ENCODE results near the gene SLC44A4. TPM values are rescaled to one million over a fixed set of nuclear protein-coding genes. Genes with fewer than 3 reads are reported as not detected.

The SLC44A4 gene
- polyA plus RNA-seq, 4 donors, result 44.2 to 55.2 (median 44.7) TPM

DNA sequence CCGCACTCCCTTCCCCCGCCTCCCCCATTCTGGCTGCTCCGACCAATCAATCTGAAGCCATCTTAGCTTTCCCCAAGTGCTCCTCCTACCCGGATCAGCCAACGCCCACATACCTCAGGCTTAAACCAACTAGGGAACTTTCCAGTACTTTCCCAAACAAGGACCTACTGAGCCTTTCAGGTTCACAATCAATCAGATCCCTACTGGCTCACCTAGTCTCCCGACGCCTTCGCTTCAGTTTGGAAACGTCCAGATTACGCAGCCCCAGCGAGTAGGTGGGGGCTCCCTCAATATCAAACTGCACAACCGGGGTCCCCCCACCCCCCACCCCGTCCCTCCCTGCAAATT lies 64.1 kb downstream of the SLC44A4 start:
- peak; percentile 86 to 96 (median 94) for DNase-seq (ENCODE audit: low read depth in 4 of 4, low spot score in 3 of 4)

DNA sequence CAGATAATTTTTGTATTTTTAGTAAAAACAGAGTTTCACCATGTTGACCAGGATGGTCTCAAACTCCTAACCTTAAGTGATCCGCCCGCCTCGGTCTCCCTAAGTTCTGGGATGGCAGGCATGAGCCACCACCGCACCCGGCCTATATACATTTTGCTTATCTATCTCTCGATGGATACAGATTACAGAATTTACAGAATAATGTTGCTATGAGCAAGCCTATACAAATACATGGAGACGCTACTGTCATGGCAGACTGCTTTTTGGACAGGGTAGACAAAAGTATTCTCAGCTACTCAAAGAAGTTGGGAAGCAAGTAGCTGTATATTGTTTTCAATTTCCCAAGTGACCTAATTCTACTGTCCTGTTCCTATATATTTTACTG lies 65.3 kb downstream of the SLC44A4 start:
- no peak for DNase-seq (ENCODE audit: low read depth in 4 of 4, low spot score in 3 of 4)

Other genes starting within 250 kb of the SLC44A4 start
- 100 to 1,000 TPM; 236 to 267 (median 247) TPM for gene BAG6, start 226.3 kb downstream of the SLC44A4 start, polyA plus RNA-seq (ENCODE audit: insufficient read length in 4 of 4)
- gene APOM, start 223.1 kb downstream of the SLC44A4 start, polyA plus RNA-seq (ENCODE audit: insufficient read length in 4 of 4), result 100 to 1,000 TPM in 3 of 4 donors, 10 to 100 TPM in 1; 91.2 to 139 (median 117) TPM
- 10 to 100 TPM; 20.0 to 22.5 (median 20.7) TPM for gene C6orf47, start 218.2 kb downstream of the SLC44A4 start, polyA plus RNA-seq (ENCODE audit: insufficient read length in 4 of 4)
- 10 to 100 TPM; 25.6 to 28.8 (median 26.0) TPM for gene GPANK1, start 214.0 kb downstream of the SLC44A4 start, polyA plus RNA-seq (ENCODE audit: insufficient read length in 4 of 4)
- 100 to 1,000 TPM; 237 to 255 (median 246) TPM for gene CSNK2B, start 212.9 kb downstream of the SLC44A4 start, polyA plus RNA-seq (ENCODE audit: insufficient read length in 4 of 4)
- 10 to 100 TPM; 14.0 to 21.3 (median 15.2) TPM for gene LY6G5B, start 209.0 kb downstream of the SLC44A4 start, polyA plus RNA-seq (ENCODE audit: insufficient read length in 4 of 4)
- 1 to 10 TPM; 2.4 to 3.3 (median 2.7) TPM for gene LY6G5C, start 197.9 kb downstream of the SLC44A4 start, polyA plus RNA-seq (ENCODE audit: insufficient read length in 4 of 4)
- 10 to 100 TPM; 52.5 to 62.6 (median 52.9) TPM for gene ABHD16A, start 175.7 kb downstream of the SLC44A4 start, polyA plus RNA-seq (ENCODE audit: insufficient read length in 4 of 4)
- 1 to 10 TPM in 1 of 4 donors, under 1 TPM in 3; 0.33 to 1.0 (median 0.80) TPM for gene LY6G6F, start 172.1 kb downstream of the SLC44A4 start, polyA plus RNA-seq (ENCODE audit: insufficient read length in 4 of 4)
- under 1 TPM in 1 of 4 donors, not detected in 3; 0.82 TPM for gene LY6G6D, start 163.6 kb downstream of the SLC44A4 start, polyA plus RNA-seq (ENCODE audit: insufficient read length in 4 of 4)
- gene LY6G6C, start 157.3 kb downstream of the SLC44A4 start, polyA plus RNA-seq (ENCODE audit: insufficient read length in 4 of 4), result under 1 TPM in 3 of 4 donors, not detected in 1; 0.28 to 0.43 (median 0.40) TPM
- gene MPIG6B, start 155.6 kb downstream of the SLC44A4 start, polyA plus RNA-seq (ENCODE audit: insufficient read length in 4 of 4), result 1 to 10 TPM in 3 of 4 donors, under 1 TPM in 1; 0.96 to 3.8 (median 1.2) TPM
- gene DDAH2, start 149.7 kb downstream of the SLC44A4 start, polyA plus RNA-seq (ENCODE audit: insufficient read length in 4 of 4), result 100 to 1,000 TPM; 148 to 230 (median 168) TPM
- 100 to 1,000 TPM; 290 to 327 (median 297) TPM for gene CLIC1, start 142.5 kb downstream of the SLC44A4 start, polyA plus RNA-seq (ENCODE audit: insufficient read length in 4 of 4)
- gene MSH5, start 139.0 kb downstream of the SLC44A4 start, polyA plus RNA-seq (ENCODE audit: insufficient read length in 4 of 4), result 10 to 100 TPM; 18.3 to 25.7 (median 20.5) TPM
- 1 to 10 TPM; 2.7 to 9.2 (median 5.6) TPM for gene SAPCD1, start 116.3 kb downstream of the SLC44A4 start, polyA plus RNA-seq (ENCODE audit: insufficient read length in 4 of 4)
- gene VWA7, start 101.7 kb downstream of the SLC44A4 start, polyA plus RNA-seq (ENCODE audit: insufficient read length in 4 of 4), result 10 to 100 TPM in 1 of 4 donors, 1 to 10 TPM in 3; 7.1 to 10.4 (median 8.7) TPM
- 10 to 100 TPM; 56.8 to 59.8 (median 59.0) TPM for gene VARS1, start 83.2 kb downstream of the SLC44A4 start, polyA plus RNA-seq (ENCODE audit: insufficient read length in 4 of 4)
- gene LSM2, start 72.0 kb downstream of the SLC44A4 start, polyA plus RNA-seq (ENCODE audit: insufficient read length in 4 of 4), result 10 to 100 TPM; 82.9 to 92.5 (median 84.0) TPM
- gene HSPA1L, start 63.7 kb downstream of the SLC44A4 start, polyA plus RNA-seq (ENCODE audit: insufficient read length in 4 of 4), result 1 to 10 TPM; 3.8 to 4.8 (median 4.0) TPM
- 100 to 1,000 TPM in 2 of 4 donors, 10 to 100 TPM in 2; 93.4 to 143 (median 105) TPM for gene HSPA1A, start 63.5 kb downstream of the SLC44A4 start, polyA plus RNA-seq (ENCODE audit: insufficient read length in 4 of 4)
- gene HSPA1B, start 51.3 kb downstream of the SLC44A4 start, polyA plus RNA-seq (ENCODE audit: insufficient read length in 4 of 4), result 100 to 1,000 TPM; 106 to 189 (median 147) TPM
- 10 to 100 TPM; 76.5 to 91.2 (median 76.6) TPM for gene NEU1, start 16.2 kb downstream of the SLC44A4 start, polyA plus RNA-seq (ENCODE audit: insufficient read length in 4 of 4)
- gene EHMT2, start 18.7 kb upstream of the SLC44A4 start, polyA plus RNA-seq (ENCODE audit: insufficient read length in 4 of 4), result 10 to 100 TPM; 71.6 to 88.6 (median 77.8) TPM
- gene ZBTB12, start 23.1 kb upstream of the SLC44A4 start, polyA plus RNA-seq (ENCODE audit: insufficient read length in 4 of 4), result 10 to 100 TPM; 21.6 to 27.7 (median 23.0) TPM
- 1 to 10 TPM; 3.6 to 5.6 (median 4.3) TPM for gene C2, start 48.7 kb upstream of the SLC44A4 start, polyA plus RNA-seq (ENCODE audit: insufficient read length in 4 of 4)
- gene CFB, start 67.1 kb upstream of the SLC44A4 start, polyA plus RNA-seq (ENCODE audit: insufficient read length in 4 of 4), result 10 to 100 TPM in 1 of 4 donors, 1 to 10 TPM in 3; 5.0 to 20.8 (median 6.1) TPM
- gene NELFE, start 80.0 kb upstream of the SLC44A4 start, polyA plus RNA-seq (ENCODE audit: insufficient read length in 4 of 4), result 100 to 1,000 TPM in 1 of 4 donors, 10 to 100 TPM in 3; 88.2 to 102 (median 92.2) TPM
- 10 to 100 TPM; 41.1 to 51.1 (median 44.7) TPM for gene SKIC2, start 80.2 kb upstream of the SLC44A4 start, polyA plus RNA-seq (ENCODE audit: insufficient read length in 4 of 4)
- 10 to 100 TPM; 28.9 to 30.7 (median 29.5) TPM for gene DXO, start 93.1 kb upstream of the SLC44A4 start, polyA plus RNA-seq (ENCODE audit: insufficient read length in 4 of 4)
- gene C4A, start 103.1 kb upstream of the SLC44A4 start, polyA plus RNA-seq (ENCODE audit: insufficient read length in 4 of 4), result 10 to 100 TPM; 11.1 to 23.7 (median 14.7) TPM
- 10 to 100 TPM; 13.1 to 21.4 (median 17.3) TPM for gene C4B, start 135.8 kb upstream of the SLC44A4 start, polyA plus RNA-seq (ENCODE audit: insufficient read length in 4 of 4)
- gene CYP21A2, start 159.4 kb upstream of the SLC44A4 start, polyA plus RNA-seq (ENCODE audit: insufficient read length in 4 of 4), result 1 to 10 TPM in 1 of 4 donors, under 1 TPM in 3; 0.27 to 1.2 (median 0.95) TPM
- 10 to 100 TPM in 1 of 4 donors, 1 to 10 TPM in 3; 3.2 to 11.2 (median 5.0) TPM for gene TNXB, start 230.3 kb upstream of the SLC44A4 start, polyA plus RNA-seq (ENCODE audit: insufficient read length in 4 of 4)
- gene ATF6B, start 249.2 kb upstream of the SLC44A4 start, polyA plus RNA-seq (ENCODE audit: insufficient read length in 4 of 4), result 100 to 1,000 TPM in 3 of 4 donors, 10 to 100 TPM in 1; 98.3 to 104 (median 101) TPM